ENCODE data around the gene ELL. TPM values are rescaled to one million over a fixed set of nuclear protein-coding genes. Genes with fewer than 3 reads are reported as not detected.
"Not testable (repeated sequence)": the region's sequence is repeated elsewhere in the genome, so short reads cannot be mapped to it uniquely, and the experiment has no call there.

The ELL gene
- total RNA-seq, 1 donor from 2014 or later = 27.0 TPM

DNA sequence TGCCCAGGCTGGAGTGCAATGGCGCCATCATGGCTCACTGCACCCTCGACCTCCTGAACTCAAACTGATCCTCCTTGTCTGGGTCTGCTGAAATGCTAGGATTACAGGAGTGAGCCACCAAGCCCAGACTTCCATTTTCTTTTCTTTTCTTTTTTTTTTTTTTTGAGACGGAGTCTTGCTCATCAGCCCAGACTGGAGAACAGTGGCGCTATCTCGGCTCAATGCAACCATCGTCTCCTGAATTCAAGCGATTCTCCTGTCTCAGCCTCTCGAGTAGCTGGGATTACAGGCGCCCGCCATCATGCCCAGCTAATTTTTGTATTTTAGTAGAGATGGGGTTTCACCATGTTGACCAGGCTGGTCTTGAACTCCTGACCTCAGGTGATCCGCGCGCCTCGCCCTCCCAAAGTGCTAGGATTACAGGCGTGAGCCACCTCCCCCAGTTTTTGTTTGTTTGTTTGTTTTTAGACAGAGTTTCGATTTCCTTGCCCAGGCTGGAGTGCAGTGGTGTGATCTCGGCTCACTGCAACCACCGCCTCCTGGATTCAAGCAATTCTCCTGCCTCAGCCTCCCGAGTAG lies 1.1 kb upstream of the ELL start:
- intact Hi-C loops (cut with micrococcal nuclease) = loop anchor here (1.0 to 2.0 kb wide), 7 partner anchors 21 to 396 kb away; partner anchors contain the start of genes COPE, DDX49, KXD1 and REX1BD
- not testable (repeated sequence) for H3K4me1 Mint-ChIP-seq (ENCODE audit: low read depth); H3K9me3 Mint-ChIP-seq; H3K27me3 Mint-ChIP-seq (ENCODE audit: low read depth); H3K36me3 Mint-ChIP-seq (ENCODE audit: low read depth); DNase-seq (ENCODE audit: low spot score)
- Mint-ChIP-seq H3K4me3 (ENCODE audit: low read depth) (peak overlapping the region; percentile 67), H3K27ac (peak overlapping the region; percentile 87)

DNA sequence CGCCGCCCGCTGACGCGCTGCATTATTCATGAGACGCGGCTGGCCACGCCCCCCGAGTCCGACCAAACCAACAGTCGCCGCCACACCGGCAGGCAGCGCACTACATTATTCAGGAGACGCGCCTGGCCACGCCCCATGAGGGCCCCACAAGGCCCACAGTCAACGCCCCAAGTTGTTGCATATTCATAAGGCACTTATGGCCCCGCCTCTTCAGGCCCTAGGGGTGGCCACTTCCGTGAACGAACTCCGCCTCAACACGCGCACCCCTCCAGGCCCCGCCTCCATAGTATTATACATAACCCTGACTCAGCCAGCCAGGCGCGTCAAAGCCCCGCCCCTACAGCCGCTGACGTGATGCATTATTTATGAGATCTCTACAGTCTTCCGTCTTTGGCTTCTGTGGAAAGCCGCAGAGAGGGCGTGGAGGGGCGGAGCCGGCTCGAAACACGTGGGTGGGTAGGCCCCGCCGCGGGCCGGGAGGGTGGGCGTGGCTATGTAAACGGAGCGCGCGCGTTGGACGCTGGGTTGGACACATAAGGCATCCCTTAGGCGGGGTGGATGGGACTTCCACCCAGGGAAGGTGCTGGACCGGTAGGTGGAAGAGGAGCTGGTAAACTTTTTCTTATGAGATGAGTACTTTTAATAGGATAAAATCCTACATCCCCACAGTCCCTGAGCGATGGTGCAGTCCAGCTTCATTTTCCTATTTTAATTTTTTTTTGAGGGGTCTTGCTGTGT lies 423 bp upstream of the ELL start:
- Mint-ChIP-seq H3K27me3 (ENCODE audit: low read depth) (no peaks in the 10 kb centered on the region), H3K4me1 (ENCODE audit: low read depth) (peaks cover 9% of the 10 kb centered on the region), H3K36me3 (ENCODE audit: low read depth) (peaks cover 3% of the 10 kb centered on the region), H3K4me3 (ENCODE audit: low read depth) (peak overlapping the region; percentile 95), H3K9me3 (no peaks in the 10 kb centered on the region), H3K27ac (peak overlapping the region; percentile 87)
- peak; percentile 100 for DNase-seq (ENCODE audit: low spot score)
- intact Hi-C loops (cut with micrococcal nuclease) = loop anchor here (1.0 to 2.0 kb wide), 7 partner anchors 22 to 397 kb away; partner anchors contain the start of genes COPE, DDX49, KXD1 and REX1BD

DNA sequence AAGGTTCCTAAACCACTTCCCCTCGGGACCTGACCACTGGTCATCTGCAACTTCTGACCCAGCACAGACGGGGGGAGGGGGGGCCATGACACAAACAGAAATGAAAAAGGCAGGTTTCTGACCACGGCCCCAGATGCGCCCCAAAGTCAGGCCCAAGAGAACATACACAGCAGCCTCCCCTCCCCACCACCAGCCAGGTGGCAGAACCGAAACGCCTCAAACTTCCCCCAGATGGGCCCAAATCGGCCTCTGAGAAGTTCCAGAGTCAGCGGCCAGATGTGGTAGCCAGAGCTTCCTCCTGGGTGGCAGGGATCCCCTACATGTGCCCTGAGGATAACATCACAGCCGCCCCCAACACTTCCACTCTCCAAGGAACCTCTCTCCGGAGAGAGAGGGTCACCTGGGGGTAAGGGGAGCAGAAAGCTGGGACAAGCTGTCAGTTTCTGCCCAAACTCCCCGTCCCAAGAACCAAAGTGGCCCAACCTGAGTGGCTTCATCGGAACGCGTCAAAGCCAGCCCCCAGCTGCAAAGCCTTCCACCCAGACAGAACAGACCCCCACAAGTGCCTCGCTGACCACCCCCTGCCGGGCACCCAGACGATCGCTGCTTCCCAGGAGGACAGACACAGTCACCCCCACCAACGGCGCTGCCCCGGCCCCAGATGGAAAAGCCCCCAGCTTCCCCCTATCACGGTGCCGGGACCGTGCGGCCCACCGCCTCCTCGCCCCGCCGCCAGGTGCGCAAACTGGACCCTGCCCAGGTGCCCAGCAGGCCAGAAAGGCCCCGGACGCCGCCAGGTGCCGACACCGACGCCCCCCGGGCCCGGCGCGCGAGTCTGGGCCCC lies 800 bp downstream of the ELL start:
- DNase-seq (ENCODE audit: low spot score) = peak; percentile 21
- intact Hi-C loops (cut with micrococcal nuclease) = loop anchor here (2.0 kb wide), 1 partner anchor 50 kb away; no protein-coding TSS in a partner anchor
- Mint-ChIP-seq H3K4me1 (ENCODE audit: low read depth) (peaks cover 11% of the 10 kb centered on the region), H3K4me3 (ENCODE audit: low read depth) (peak overlapping the region; percentile 95), H3K27me3 (ENCODE audit: low read depth) (no peaks in the 10 kb centered on the region), H3K36me3 (ENCODE audit: low read depth) (peaks cover 3% of the 10 kb centered on the region), H3K9me3 (no peaks in the 10 kb centered on the region), H3K27ac (peak overlapping the region; percentile 88)

GRCh38 chr19:18519962-18520847 lies 1.7 kb downstream of the ELL start:
- Mint-ChIP-seq H3K4me3 (ENCODE audit: low read depth) (peak overlapping the region; percentile 95), H3K36me3 (ENCODE audit: low read depth) (peaks cover 3% of the 10 kb centered on the region), H3K27ac (peak overlapping the region; percentile 88), H3K4me1 (ENCODE audit: low read depth) (peaks cover 11% of the 10 kb centered on the region), H3K9me3 (no peaks in the 10 kb centered on the region), H3K27me3 (ENCODE audit: low read depth) (no peaks in the 10 kb centered on the region)
- intact Hi-C loops (cut with micrococcal nuclease) = loop anchor here (2.0 kb wide), 1 partner anchor 49 kb away; no protein-coding TSS in a partner anchor
- peak; percentile 60 for DNase-seq (ENCODE audit: low spot score)

DNA sequence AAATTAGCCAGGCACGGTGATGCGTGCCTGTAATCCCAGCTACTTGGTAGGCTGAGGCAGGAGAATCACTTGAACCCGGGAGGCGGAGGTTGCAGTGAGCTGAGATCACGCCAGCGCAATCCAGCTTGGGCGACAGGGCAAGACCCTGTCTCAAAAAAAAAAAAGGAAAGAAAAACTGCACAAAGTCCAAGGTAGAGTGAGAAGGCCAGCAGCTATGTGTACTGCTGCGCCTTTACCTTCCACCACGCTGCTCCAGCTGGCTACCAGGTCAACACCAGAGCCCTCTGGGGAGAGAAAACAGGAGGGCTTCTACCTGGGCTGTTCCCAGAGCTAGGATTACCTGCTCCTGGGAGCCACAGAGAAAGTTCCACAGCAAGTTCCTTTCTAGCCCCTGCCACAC lies 3.2 kb downstream of the ELL start:
- Mint-ChIP-seq H3K36me3 (ENCODE audit: low read depth) (peaks cover 3% of the 10 kb centered on the region), H3K4me1 (ENCODE audit: low read depth) (peaks cover 11% of the 10 kb centered on the region), H3K4me3 (ENCODE audit: low read depth) (no peak overlapping the region), H3K9me3 (no peaks in the 10 kb centered on the region), H3K27ac (no peak overlapping the region), H3K27me3 (ENCODE audit: low read depth) (no peaks in the 10 kb centered on the region)
- intact Hi-C loops (cut with micrococcal nuclease) = no loop called here
- DNase-seq (ENCODE audit: low spot score) = no peak

GRCh38 chr19:18517606-18518005 lies 4.3 kb downstream of the ELL start:
- Mint-ChIP-seq H3K27ac (no peak overlapping the region), H3K36me3 (ENCODE audit: low read depth) (peaks cover 5% of the 10 kb centered on the region), H3K27me3 (ENCODE audit: low read depth) (no peaks in the 10 kb centered on the region), H3K4me1 (ENCODE audit: low read depth) (peaks cover 15% of the 10 kb centered on the region), H3K4me3 (ENCODE audit: low read depth) (no peak overlapping the region), H3K9me3 (no peaks in the 10 kb centered on the region)
- no peak for DNase-seq (ENCODE audit: low spot score)
- intact Hi-C loops (cut with micrococcal nuclease) = no loop called here

DNA sequence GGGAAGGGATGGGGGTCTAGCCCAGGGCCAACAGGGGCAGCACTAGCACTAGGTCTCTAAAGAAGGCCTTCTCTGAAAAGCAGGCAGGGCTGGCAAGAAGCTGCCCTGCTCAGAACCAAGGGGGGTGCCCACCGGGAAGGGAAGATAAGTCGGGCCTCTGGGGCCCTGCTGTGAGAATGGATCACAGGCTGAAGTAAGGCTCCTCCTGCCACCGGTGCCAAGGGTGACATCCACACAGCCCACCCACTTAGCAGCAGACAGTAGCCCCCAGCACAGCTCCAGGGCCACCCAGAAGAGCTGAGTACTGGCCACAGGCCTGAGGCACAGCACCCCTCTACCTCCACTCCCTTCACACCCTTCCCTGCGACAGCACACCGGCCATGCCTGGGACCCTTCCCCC lies 5.9 kb downstream of the ELL start:
- H3K4me1 Mint-ChIP-seq (ENCODE audit: low read depth) = peaks cover 14% of the 10 kb centered on the region
- H3K36me3 Mint-ChIP-seq (ENCODE audit: low read depth) = peaks cover 3% of the 10 kb centered on the region
- H3K9me3 Mint-ChIP-seq = no peaks in the 10 kb centered on the region
- no peak overlapping the region for H3K4me3 Mint-ChIP-seq (ENCODE audit: low read depth)
- no peaks in the 10 kb centered on the region for H3K27me3 Mint-ChIP-seq (ENCODE audit: low read depth)
- no peak for DNase-seq (ENCODE audit: low spot score)
- H3K27ac Mint-ChIP-seq = no peak overlapping the region
- intact Hi-C loops (cut with micrococcal nuclease) = no loop called here

GRCh38 chr19:18514800-18515682 lies 6.8 kb downstream of the ELL start:
- Mint-ChIP-seq H3K4me1 (ENCODE audit: low read depth) (peaks cover 10% of the 10 kb centered on the region), H3K4me3 (ENCODE audit: low read depth) (no peak overlapping the region), H3K27me3 (ENCODE audit: low read depth) (no peaks in the 10 kb centered on the region), H3K36me3 (ENCODE audit: low read depth) (peaks cover 2% of the 10 kb centered on the region), H3K27ac (no peak overlapping the region), H3K9me3 (no peaks in the 10 kb centered on the region)
- intact Hi-C loops (cut with micrococcal nuclease) = no loop called here
- DNase-seq (ENCODE audit: low spot score) = no peak

- H3K27ac Mint-ChIP-seq = no peak overlapping the region
- peaks cover 8% of the 10 kb centered on the region for H3K4me1 Mint-ChIP-seq (ENCODE audit: low read depth)
- H3K4me3 Mint-ChIP-seq (ENCODE audit: low read depth) = no peak overlapping the region
- peaks cover 2% of the 10 kb centered on the region for H3K36me3 Mint-ChIP-seq (ENCODE audit: low read depth)
- H3K9me3 Mint-ChIP-seq = no peaks in the 10 kb centered on the region
- no peaks in the 10 kb centered on the region for H3K27me3 Mint-ChIP-seq (ENCODE audit: low read depth)
- intact Hi-C loops (cut with micrococcal nuclease) = no loop called here
- DNase-seq (ENCODE audit: low spot score) = no peak
Observed at GRCh38 chr19:18513868-18514267, 8.0 kb downstream of the ELL start.

DNA sequence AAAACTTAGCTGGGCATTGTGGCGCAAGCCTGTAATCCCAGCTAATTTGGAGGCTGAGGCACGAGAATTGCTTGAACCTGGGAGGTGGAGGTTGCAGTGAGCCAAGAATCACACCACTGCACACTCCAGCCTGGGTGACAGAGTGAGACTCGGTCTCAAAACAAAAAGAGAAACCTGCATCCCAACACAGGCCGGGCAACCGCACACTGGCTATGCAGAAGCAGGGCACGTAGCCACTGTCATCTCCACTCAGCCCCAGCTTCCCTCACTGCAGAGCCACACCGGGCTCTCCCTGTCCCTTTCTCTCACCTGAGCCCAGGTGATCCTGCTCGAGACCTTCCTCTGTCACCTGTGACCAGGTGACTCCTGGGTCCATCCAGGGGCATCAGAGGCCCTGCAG lies 11.7 kb downstream of the ELL start:
- intact Hi-C loops (cut with micrococcal nuclease) = no loop called here
- no peak overlapping the region for H3K27ac Mint-ChIP-seq

GRCh38 chr19:18508585-18508984 lies 13.3 kb downstream of the ELL start:
- H3K27ac Mint-ChIP-seq = no peak overlapping the region
- no peaks in the 10 kb centered on the region for H3K27me3 Mint-ChIP-seq (ENCODE audit: low read depth)
- H3K36me3 Mint-ChIP-seq (ENCODE audit: low read depth) = peaks cover 2% of the 10 kb centered on the region
- intact Hi-C loops (cut with micrococcal nuclease) = no loop called here
- peaks cover 42% of the 10 kb centered on the region for H3K4me1 Mint-ChIP-seq (ENCODE audit: low read depth)
- no peak for DNase-seq (ENCODE audit: low spot score)
- no peak overlapping the region for H3K4me3 Mint-ChIP-seq (ENCODE audit: low read depth)
- no peaks in the 10 kb centered on the region for H3K9me3 Mint-ChIP-seq

More for the DNA sequence above, 11.7 kb downstream of the ELL start:
- Mint-ChIP-seq H3K36me3 (ENCODE audit: low read depth) (peaks cover 2% of the 10 kb centered on the region), H3K9me3 (no peaks in the 10 kb centered on the region), H3K4me3 (ENCODE audit: low read depth) (no peak overlapping the region), H3K27me3 (ENCODE audit: low read depth) (no peaks in the 10 kb centered on the region), H3K4me1 (ENCODE audit: low read depth) (peaks cover 29% of the 10 kb centered on the region)
- no peak for DNase-seq (ENCODE audit: low spot score)
